HG03135 (cell line): ENCODE measurements around the gene ACER2.

Experiments used
- ATAC-seq: cut with Tn5 transposase; IDR thresholded peaks from one replicate; pipeline ENCODE4 v1.9.1; 2021; ENCODE audit warnings: mild to moderate bottlenecking, moderate library complexity; ENCODE audit not compliant: unreplicated experiment

Gene ACER2

GRCh38 chr9:19451240-19452087 lies 42.7 kb downstream of the ACER2 start:
- ATAC-seq = peak; percentile 96

GRCh38 chr9:19456426-19456825 lies 47.6 kb downstream of the ACER2 start:
- no peak for ATAC-seq

GRCh38 chr9:19456996-19457692 lies 48.3 kb downstream of the ACER2 start:
- peak; percentile 85 for ATAC-seq

GRCh38 chr9:19457693-19458009 lies 48.8 kb downstream of the ACER2 start:
- ATAC-seq = peak; percentile 11

- no peak for ATAC-seq
These were observed 51.4 kb downstream of the ACER2 start for GRCh38 chr9:19460243-19460642.

GRCh38 chr9:19461135-19461534 lies 52.3 kb downstream of the ACER2 start:
- ATAC-seq = no peak

- ATAC-seq = peak; percentile 9
These were observed 55.4 kb downstream of the ACER2 start for GRCh38 chr9:19464061-19464763.

- peak; percentile 95 for ATAC-seq
These were observed 56.2 kb downstream of the ACER2 start for GRCh38 chr9:19464764-19465585.

- no peak for ATAC-seq
These were observed 56.9 kb downstream of the ACER2 start for GRCh38 chr9:19465586-19466279.

GRCh38 chr9:19466280-19466639 lies 57.5 kb downstream of the ACER2 start:
- ATAC-seq = no peak

GRCh38 chr9:19469271-19469670 lies 60.5 kb downstream of the ACER2 start:
- no peak for ATAC-seq

GRCh38 chr9:19470567-19470966 lies 61.8 kb downstream of the ACER2 start:
- no peak for ATAC-seq

GRCh38 chr9:19470981-19471650 lies 62.3 kb downstream of the ACER2 start:
- ATAC-seq = no peak

GRCh38 chr9:19471737-19472648 lies 63.2 kb downstream of the ACER2 start:
- ATAC-seq = peak; percentile 54

GRCh38 chr9:19473605-19474004 lies 64.8 kb downstream of the ACER2 start:
- ATAC-seq = no peak

- ATAC-seq = no peak
These were observed 71.1 kb downstream of the ACER2 start for GRCh38 chr9:19479874-19480273.

- no peak for ATAC-seq
These were observed 71.5 kb downstream of the ACER2 start for GRCh38 chr9:19480345-19480744.

- no peak for ATAC-seq
These were observed 72.5 kb downstream of the ACER2 start for GRCh38 chr9:19481121-19481870.
